Measurements from ENCODE around the gene PRRC2B.
"Not testable (repeated sequence)": the region's sequence is repeated elsewhere in the genome, so short reads cannot be mapped to it uniquely, and the experiment has no call there.

PRRC2B gene

GRCh38 chr9:131438190-131438589 is 44.3 kb downstream of the PRRC2B start:
- FAIRE-seq = no peak

- FAIRE-seq = no peak
Measured at GRCh38 chr9:131439224-131439623, 45.3 kb downstream of the PRRC2B start.

- FAIRE-seq = no peak
Measured at GRCh38 chr9:131441441-131441840, 47.6 kb downstream of the PRRC2B start.

- no peak for FAIRE-seq
Measured at GRCh38 chr9:131442351-131442750, 48.5 kb downstream of the PRRC2B start.

- no peak for FAIRE-seq
Measured at GRCh38 chr9:131443648-131444047, 49.8 kb downstream of the PRRC2B start.

GRCh38 chr9:131446276-131446675 is 52.4 kb downstream of the PRRC2B start:
- no peak for FAIRE-seq

GRCh38 chr9:131447148-131447547 is 53.3 kb downstream of the PRRC2B start:
- no peak for FAIRE-seq

- no peak for FAIRE-seq
Measured at GRCh38 chr9:131447600-131447999, 53.7 kb downstream of the PRRC2B start.

- no peak for FAIRE-seq
Measured at GRCh38 chr9:131448818-131449217, 54.9 kb downstream of the PRRC2B start.

- FAIRE-seq = no peak
Measured at GRCh38 chr9:131449276-131449675, 55.4 kb downstream of the PRRC2B start.

GRCh38 chr9:131454028-131454427 is 60.1 kb downstream of the PRRC2B start:
- no peak for FAIRE-seq

- not testable (repeated sequence) for FAIRE-seq
Measured at GRCh38 chr9:131455655-131456054, 61.8 kb downstream of the PRRC2B start.

GRCh38 chr9:131457746-131458145 is 63.9 kb downstream of the PRRC2B start:
- no peak for FAIRE-seq

- FAIRE-seq = no peak
Measured at GRCh38 chr9:131459056-131459455, 65.2 kb downstream of the PRRC2B start.

GRCh38 chr9:131461166-131461565 is 67.3 kb downstream of the PRRC2B start:
- FAIRE-seq = no peak

GRCh38 chr9:131464354-131465000 is 70.6 kb downstream of the PRRC2B start:
- FAIRE-seq = no peak

- FAIRE-seq = no peak
Measured at GRCh38 chr9:131465401-131465800, 71.5 kb downstream of the PRRC2B start.

- no peak for FAIRE-seq
Measured at GRCh38 chr9:131467214-131467935, 73.5 kb downstream of the PRRC2B start.

GRCh38 chr9:131468031-131468430 is 74.1 kb downstream of the PRRC2B start:
- no peak for FAIRE-seq

- no peak for FAIRE-seq
Measured at GRCh38 chr9:131469356-131469755, 75.5 kb downstream of the PRRC2B start.

GRCh38 chr9:131469951-131470350 is 76.1 kb downstream of the PRRC2B start:
- no peak for FAIRE-seq

GRCh38 chr9:131470581-131470991 is 76.7 kb downstream of the PRRC2B start:
- no peak for FAIRE-seq

GRCh38 chr9:131472085-131472484 is 78.2 kb downstream of the PRRC2B start:
- not testable (repeated sequence) for FAIRE-seq

GRCh38 chr9:131473198-131473885 is 79.5 kb downstream of the PRRC2B start:
- FAIRE-seq = no peak
